GM12878 (cell line): ENCODE results near the gene FBXL12. TPM values are rescaled to one million over a fixed set of nuclear protein-coding genes. Genes with fewer than 3 reads are reported as not detected.
A peak's percentile ranks its signal among the peaks of the same experiment; 100 is the strongest.

Experiments
- ATAC-seq: fragments of 200-7000 bp; cut with Tn5 transposase; 3 replicates; pipeline ENCODE4 v1.9.1; 2020; ENCODE audit warnings: mild to moderate bottlenecking, moderate library complexity
- BruUV-seq: library from RNA; stranded (reverse); fragments of 400-500 nt; replicated peaks from 2 replicates; lab custom pipeline; 2021; lab: Mats Ljungman, UMichigan
- CTCF ChIA-PET: fragments of 300-600 bp; sonication (Branson Sonifier 250); formaldehyde crosslinking; extraction: SDS; loops from one replicate; lab custom pipeline; 2021; ENCODE audit warnings: inconsistent platforms; lab: Yijun Ruan, JAX
- POLR2A ChIA-PET: fragments of 350-600 bp; formaldehyde crosslinking; extraction: SDS; loops from one replicate; lab custom pipeline; 2021; ENCODE audit warnings: inconsistent platforms; lab: Charles Lee
- RAD21 ChIA-PET: fragments of 300-600 bp; sonication (Branson Sonifier 250); formaldehyde crosslinking; loops from one replicate; lab custom pipeline; 2023; ENCODE audit warnings: antibody characterized with exemption; ENCODE audit not compliant: unreplicated experiment; lab: Charles Lee
- SMC1A ChIA-PET: fragments of 300-600 bp; sonication (Branson Sonifier 250); formaldehyde crosslinking; loops from one replicate; lab custom pipeline; 2023; ENCODE audit not compliant: unreplicated experiment, uncharacterized antibody; lab: Charles Lee
- DNase-seq: peaks from one replicate; pipeline ENCODE4 v3.0.0-alpha.2; 2011; ENCODE audit warnings: low read depth, low spot score
- FAIRE-seq: peaks from 3 replicates; lab custom pipeline; 2011; peaks lifted over from hg19 to GRCh38; lab: Jason Lieb, UNC
- H2AFZ ChIP-seq: 2 replicates; pipeline ENCODE4 v1.6.0; 2011; ENCODE audit warnings: low read depth, low read length, control low read depth; ENCODE audit not compliant: control insufficient read depth
- H3K27ac ChIP-seq: 2 replicates; pipeline ENCODE4 v1.5.1; 2011; ENCODE audit warnings: control low read depth; ENCODE audit not compliant: control insufficient read depth, insufficient read depth
- H3K27me3 ChIP-seq, 2 experiments: replicated peaks in 1 of 2; 2 replicates each; pipeline versions ENCODE4 v1.6.0 to v1.6.1; 2011; ENCODE audit warnings: low read length in 1 of 2; ENCODE audit not compliant: control insufficient read depth in 2 of 2, insufficient read depth in 2 of 2
- H3K36me3 ChIP-seq, 2 experiments: 2 replicates each; pipeline ENCODE4 v1.5.1; 2011; ENCODE audit warnings: low read length in 1 of 2; ENCODE audit not compliant: control insufficient read depth in 2 of 2, insufficient read depth in 2 of 2
- H3K4me1 ChIP-seq: 2 replicates; pipeline ENCODE4 v1.6.1; 2011; ENCODE audit warnings: mild to moderate bottlenecking, low read length, moderate library complexity, mixed read lengths; ENCODE audit not compliant: control insufficient read depth, insufficient read depth
- H3K4me2 ChIP-seq: 2 replicates; pipeline ENCODE4 v1.6.0; 2011; ENCODE audit warnings: control low read depth; ENCODE audit not compliant: control insufficient read depth, insufficient read depth
- H3K4me3 ChIP-seq: fragments of 200-600 bp; sonication (generic); 2 replicates; pipeline ENCODE4 v1.5.1; 2016
- H3K79me2 ChIP-seq: 2 replicates; pipeline ENCODE4 v1.6.0; 2011; ENCODE audit warnings: low read length; ENCODE audit not compliant: control insufficient read depth, insufficient read depth
- H3K9ac ChIP-seq: 2 replicates; pipeline ENCODE4 v1.8.0; 2011; ENCODE audit warnings: low read length, control low read depth, mixed read lengths; ENCODE audit not compliant: control insufficient read depth, insufficient read depth
- H3K9me3 ChIP-seq: replicated peaks from 3 replicates; pipeline ENCODE4 v1.5.1; 2011; ENCODE audit warnings: mild to moderate bottlenecking, low read length; ENCODE audit not compliant: control insufficient read depth, insufficient read depth
- H4K20me1 ChIP-seq: 2 replicates; pipeline ENCODE4 v1.6.0; 2011; ENCODE audit not compliant: control insufficient read depth, insufficient read depth
- ATF2 ChIP-seq: IDR thresholded peaks from 2 replicates; pipeline ENCODE4 v1.6.1; 2012; ENCODE audit warnings: low read length, inconsistent platforms
- ATF7 ChIP-seq: fragments of 450-650 bp; IDR thresholded peaks from 2 replicates; pipeline ENCODE4 v1.6.1; 2016; ENCODE audit warnings: low read depth, mild to moderate bottlenecking
- CBFB ChIP-seq: IDR thresholded peaks from 2 replicates; pipeline ENCODE4 v1.6.1; 2016; ENCODE audit warnings: antibody characterized with exemption, low read depth
- ESRRA ChIP-seq: IDR thresholded peaks from 2 replicates; pipeline ENCODE4 v1.6.1; 2012; ENCODE audit warnings: mild to moderate bottlenecking, low read length, improper control_type of control experiment
- FOS ChIP-seq: IDR thresholded peaks from 3 replicates; pipeline ENCODE4 v1.6.1; 2011; ENCODE audit warnings: borderline replicate concordance; ENCODE audit not compliant: insufficient read length; ENCODE audit errors: extremely low read depth
- FOXK2 ChIP-seq: fragments of 450-650 bp; IDR thresholded peaks from 2 replicates; pipeline ENCODE4 v1.6.1; 2017; ENCODE audit warnings: mild to moderate bottlenecking, moderate library complexity
- HDGF ChIP-seq: fragments of 450-650 bp; IDR thresholded peaks from 2 replicates; pipeline ENCODE4 v1.6.1; 2016; ENCODE audit warnings: antibody characterized with exemption
- IRF5 ChIP-seq: fragments of 450-650 bp; IDR thresholded peaks from 2 replicates; pipeline ENCODE4 v1.6.1; 2017; ENCODE audit warnings: borderline replicate concordance
- NR2C2 ChIP-seq: IDR thresholded peaks from 2 replicates; pipeline ENCODE4 v1.6.1; 2011; ENCODE audit warnings: borderline replicate concordance, low read depth; ENCODE audit not compliant: control insufficient read depth, insufficient read length
- NR2F1 ChIP-seq: fragments of 450-650 bp; conservative IDR thresholded peaks from 2 replicates; pipeline ENCODE4 v1.6.1; 2017; ENCODE audit warnings: mild to moderate bottlenecking
- PAX5 ChIP-seq: IDR thresholded peaks from 2 replicates; pipeline ENCODE4 v1.6.1; 2011; ENCODE audit warnings: low read depth, low read length, borderline replicate concordance
- PBX3 ChIP-seq: IDR thresholded peaks from 2 replicates; pipeline ENCODE4 v1.6.1; 2011; ENCODE audit warnings: mild to moderate bottlenecking, low read depth, low read length, moderate library complexity; ENCODE audit not compliant: insufficient replicate concordance
- PML ChIP-seq: IDR thresholded peaks from 2 replicates; pipeline ENCODE4 v1.6.1; 2012; ENCODE audit warnings: low read length, inconsistent platforms
- POLR2A ChIP-seq: IDR thresholded peaks from 2 replicates; pipeline ENCODE4 v1.6.1; 2011; ENCODE audit warnings: low read depth, mild to moderate bottlenecking, low read length
- RELB ChIP-seq: fragments of 450-650 bp; IDR thresholded peaks from 2 replicates; pipeline ENCODE4 v1.6.1; 2017; ENCODE audit warnings: low read depth, mild to moderate bottlenecking, moderate library complexity
- SREBF2 ChIP-seq: IDR thresholded peaks from 2 replicates; pipeline ENCODE4 v1.6.1; 2012; ENCODE audit warnings: mild to moderate bottlenecking, low read length
- SUPT20H ChIP-seq: IDR thresholded peaks from 2 replicates; pipeline ENCODE4 v1.6.1; 2011; ENCODE audit warnings: low read depth, mild to moderate bottlenecking, low read length, moderate library complexity, borderline replicate concordance; ENCODE audit not compliant: control insufficient read depth
- WGBS: methylation state at CpG from one replicate; pipeline ENCODE4 v1.1.6; 2016; ENCODE audit warnings: low lambda C conversion rate; ENCODE audit not compliant: insufficient replicate concordance, insufficient coverage; ENCODE audit errors: missing lambda C conversion rate; 5-methylcytosine and 5-hydroxymethylcytosine counted together
- in situ Hi-C: fragments of 300-500 bp; cut with MboI; formaldehyde crosslinking; loops from 9 replicates; pipeline ENCODE4 v1.14.3; 2018; ENCODE audit warnings: mixed read lengths
- intact Hi-C: fragments of 100-400 bp; cut with micrococcal nuclease; formaldehyde crosslinking; loops from one replicate; pipeline ENCODE4 v1.14.2; 2022; ENCODE audit not compliant: unreplicated experiment
- polyA plus RNA-seq, 11 experiments: library from polyadenylated mRNA; depleted of rRNA in 4 of 11; unstranded in 6 of 11; stranded (reverse) in 5 of 11; fragments of >200 nt; fragmentation: Nextera tagmentation in 4 of 11; fragmentation: Illumina TruSeq in 1 of 11; extraction: Ambion mirVana in 4 of 11; extraction: Trizol in 1 of 11; gene quantifications; 1 replicate in 1 of 11; 2 replicates in 10 of 11; pipeline versions ENCODE4 v1.2.1 to v1.2.3, GENCODE V29; 2011 to 2016; ENCODE audit warnings: inconsistent platforms in 2 of 11, missing spikeins in 2 of 11, low read depth in 1 of 11
- total RNA-seq, 4 experiments: library from RNA; depleted of rRNA in 3 of 4; stranded (reverse); fragments of >200 nt in 3 of 4; fragmentation: Illumina TruSeq in 1 of 4; extraction: Trizol in 1 of 4; gene quantifications; 2 replicates each; pipeline versions ENCODE4 v1.2.1 to v1.2.3, GENCODE V29; 2013 to 2021
- TF ChIP-seq, protein P1 (sequence below): fragments of 450-650 bp; IDR thresholded peaks from 2 replicates; pipeline ENCODE4 v1.6.1; 2014; ENCODE audit warnings: mild to moderate bottlenecking

Gene FBXL12
- total and polyA plus RNA-seq, 10 of the 15 experiments (the other 5 are each of a cell fraction or from before 2014, with no cell fraction given) = 1.4 to 40.0 (median 23.2) TPM

GRCh38 chr19:9838324-9838723 is 19.4 kb upstream of the FBXL12 start (continued):
- TF ChIP-seq RELB (no peak), CBFB (no peak), FOS (no peak), PML (no peak), IRF5 (no peak), SREBF2 (no peak), NR2F1 (no peak), ESRRA (no peak), ATF7 (no peak)
- TF ChIP-seq, protein P1, sequence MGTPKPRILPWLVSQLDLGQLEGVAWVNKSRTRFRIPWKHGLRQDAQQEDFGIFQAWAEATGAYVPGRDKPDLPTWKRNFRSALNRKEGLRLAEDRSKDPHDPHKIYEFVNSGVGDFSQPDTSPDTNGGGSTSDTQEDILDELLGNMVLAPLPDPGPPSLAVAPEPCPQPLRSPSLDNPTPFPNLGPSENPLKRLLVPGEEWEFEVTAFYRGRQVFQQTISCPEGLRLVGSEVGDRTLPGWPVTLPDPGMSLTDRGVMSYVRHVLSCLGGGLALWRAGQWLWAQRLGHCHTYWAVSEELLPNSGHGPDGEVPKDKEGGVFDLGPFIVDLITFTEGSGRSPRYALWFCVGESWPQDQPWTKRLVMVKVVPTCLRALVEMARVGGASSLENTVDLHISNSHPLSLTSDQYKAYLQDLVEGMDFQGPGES = no peak

DNA sequence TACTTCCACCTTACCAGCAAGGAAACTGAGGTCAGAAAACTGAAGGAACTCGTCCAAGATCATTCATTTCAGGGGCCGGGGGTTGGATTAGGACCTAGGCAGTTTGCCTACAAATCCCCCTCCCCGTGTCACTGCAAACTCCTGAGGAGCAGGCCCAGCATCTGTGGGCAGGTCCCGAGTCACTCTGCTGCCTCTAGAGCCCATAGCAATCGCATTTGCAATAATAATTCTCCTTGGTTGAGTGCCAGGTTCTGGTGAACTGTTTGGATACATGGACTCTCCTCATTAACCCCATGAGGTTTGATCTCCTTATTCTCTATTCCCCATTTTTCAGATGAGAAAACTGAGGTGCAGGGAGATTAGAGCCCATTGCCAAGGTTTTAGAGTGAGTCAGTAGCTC is 17.1 kb upstream of the FBXL12 start:
- BruUV-seq = no TSS peak
- Histone ChIP-seq H3K9me3 (no peaks in the 10 kb centered on the region), H2AFZ (no peak overlapping the region), H3K9ac (peak overlapping the region; percentile 70), H3K27ac (no peak overlapping the region), H4K20me1 (no peaks in the 10 kb centered on the region), H3K27me3 (no peaks in the 10 kb centered on the region), H3K4me1 (peaks cover 7% of the 10 kb centered on the region), H3K36me3 (peaks cover 0 to 7% of the 10 kb centered on the region in 2 experiments; a peak in 2 of 4 replicates), H3K4me3 (peak overlapping the region; percentile 97), H3K4me2 (peak overlapping the region; percentile 85), H3K79me2 (peaks cover 17% of the 10 kb centered on the region)
- intact Hi-C loops (no loop called here), in situ Hi-C loops (no loop called here)
- ChIA-PET POLR2A (no interaction called here), SMC1A (no interaction called here), RAD21 (no interaction called here), CTCF (no interaction called here)
- FAIRE-seq (no peak), DNase-seq (no peak), ATAC-seq (no peak)
- 2% methylated on average over 5 of the region's 5 CpGs for WGBS
- TF ChIP-seq FOXK2 = no peak
- no peak for TF ChIP-seq SUPT20H
- TF ChIP-seq ATF2 = no peak
- TF ChIP-seq PBX3 = no peak
- no peak for TF ChIP-seq NR2C2
- no peak for TF ChIP-seq HDGF
- no peak for TF ChIP-seq POLR2A
- no peak for TF ChIP-seq SREBF2
- TF ChIP-seq NR2F1 = no peak
- no peak for TF ChIP-seq PAX5
